Raji (cell line): Measurements from ENCODE around the gene SLC12A7.

Experiments used
- POLR2A ChIP-seq: IDR thresholded peaks from 2 replicates; pipeline ENCODE4 v1.6.1; 2011; ENCODE audit warnings: low read depth, low read length, control low read depth; ENCODE audit not compliant: insufficient read depth

SLC12A7 gene

DNA sequence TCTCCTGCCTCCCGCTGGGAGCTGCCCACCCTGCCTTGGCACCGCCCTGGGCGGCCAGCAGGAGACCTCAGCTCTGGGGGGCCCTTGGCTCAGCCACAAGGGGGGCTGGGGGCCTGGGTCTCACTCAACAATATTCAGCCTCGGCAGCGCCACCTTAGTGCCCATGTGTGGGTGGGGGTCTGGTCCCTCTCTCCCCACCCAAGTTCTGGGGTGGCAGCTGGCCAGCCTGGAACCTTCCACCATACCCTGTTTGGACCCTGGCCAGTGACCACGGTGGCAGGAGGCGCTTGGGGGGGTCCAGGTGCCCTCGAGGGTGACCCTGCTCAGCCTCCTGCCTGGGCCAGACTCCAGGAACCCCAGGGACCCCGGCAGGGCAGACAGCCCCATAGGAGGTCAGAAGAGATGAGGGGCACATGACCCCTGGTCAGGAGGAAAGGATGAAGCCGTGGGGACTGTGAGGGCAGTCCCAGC is 81.0 kb downstream of the SLC12A7 start:
- no peak for TF ChIP-seq POLR2A

DNA sequence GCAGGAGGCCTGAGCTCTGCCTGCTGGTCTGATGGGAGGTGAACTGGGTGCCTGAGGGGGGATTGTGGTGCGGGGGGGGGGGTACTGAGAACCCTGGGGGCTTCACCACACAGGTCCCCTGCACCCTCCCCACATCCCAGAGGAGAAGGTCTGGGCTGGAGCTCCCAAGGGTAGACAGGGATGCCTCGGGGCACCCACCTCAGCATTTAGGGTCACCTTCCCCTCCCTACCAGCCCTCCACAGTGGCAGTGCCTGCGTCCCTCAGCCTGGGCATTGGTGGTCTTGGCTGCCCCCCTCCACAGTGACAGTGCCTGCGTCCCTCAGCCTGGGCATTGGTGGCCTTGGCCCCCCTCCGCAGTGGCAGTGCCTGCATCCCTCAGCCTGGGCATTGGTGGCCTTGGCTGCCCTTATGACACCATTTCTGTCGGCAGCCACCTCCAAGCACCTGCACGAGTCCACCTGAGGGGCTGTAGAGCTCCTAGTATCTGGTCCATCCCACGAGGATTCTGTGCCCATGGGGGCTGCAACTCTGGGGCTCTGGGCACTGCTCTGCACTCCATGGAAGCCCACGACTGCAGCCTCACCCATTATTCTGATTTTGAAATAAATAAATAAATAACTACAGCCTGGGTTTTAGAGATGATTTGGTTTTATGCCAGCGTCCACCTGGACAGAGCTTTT is 81.8 kb downstream of the SLC12A7 start:
- TF ChIP-seq POLR2A: no peak

DNA sequence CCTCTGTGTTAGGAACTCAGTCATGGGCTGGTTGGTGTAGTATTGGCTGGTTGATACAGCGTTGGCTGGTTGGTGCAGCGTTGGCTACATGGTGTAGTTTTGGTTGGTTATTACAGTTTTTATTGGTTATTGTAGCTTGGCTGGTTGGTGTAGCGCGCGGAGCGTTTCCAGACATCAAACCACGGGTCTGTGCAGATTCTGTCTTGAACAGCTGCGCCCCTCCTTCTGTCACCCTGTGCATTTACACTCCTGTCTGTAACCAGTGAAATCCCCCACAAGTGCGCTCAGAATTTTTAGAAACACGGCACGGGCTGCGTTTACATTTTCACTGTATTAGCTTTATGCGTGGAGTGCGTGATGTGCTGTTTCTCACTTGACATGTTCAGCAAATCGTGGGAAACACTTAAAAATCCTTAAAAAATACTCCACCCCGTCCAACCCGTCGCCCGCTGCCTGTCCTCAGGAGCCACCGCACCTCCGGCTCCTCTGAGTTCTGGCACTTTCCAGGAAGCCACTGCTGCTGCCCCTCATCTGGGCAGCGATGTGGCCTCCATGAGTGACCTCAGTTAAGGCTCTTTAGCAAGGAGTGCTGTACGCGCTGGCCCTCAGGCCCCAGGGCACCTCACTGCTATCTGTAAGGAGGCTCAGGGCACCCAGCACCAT is 82.5 kb downstream of the SLC12A7 start:
- no peak for TF ChIP-seq POLR2A

DNA sequence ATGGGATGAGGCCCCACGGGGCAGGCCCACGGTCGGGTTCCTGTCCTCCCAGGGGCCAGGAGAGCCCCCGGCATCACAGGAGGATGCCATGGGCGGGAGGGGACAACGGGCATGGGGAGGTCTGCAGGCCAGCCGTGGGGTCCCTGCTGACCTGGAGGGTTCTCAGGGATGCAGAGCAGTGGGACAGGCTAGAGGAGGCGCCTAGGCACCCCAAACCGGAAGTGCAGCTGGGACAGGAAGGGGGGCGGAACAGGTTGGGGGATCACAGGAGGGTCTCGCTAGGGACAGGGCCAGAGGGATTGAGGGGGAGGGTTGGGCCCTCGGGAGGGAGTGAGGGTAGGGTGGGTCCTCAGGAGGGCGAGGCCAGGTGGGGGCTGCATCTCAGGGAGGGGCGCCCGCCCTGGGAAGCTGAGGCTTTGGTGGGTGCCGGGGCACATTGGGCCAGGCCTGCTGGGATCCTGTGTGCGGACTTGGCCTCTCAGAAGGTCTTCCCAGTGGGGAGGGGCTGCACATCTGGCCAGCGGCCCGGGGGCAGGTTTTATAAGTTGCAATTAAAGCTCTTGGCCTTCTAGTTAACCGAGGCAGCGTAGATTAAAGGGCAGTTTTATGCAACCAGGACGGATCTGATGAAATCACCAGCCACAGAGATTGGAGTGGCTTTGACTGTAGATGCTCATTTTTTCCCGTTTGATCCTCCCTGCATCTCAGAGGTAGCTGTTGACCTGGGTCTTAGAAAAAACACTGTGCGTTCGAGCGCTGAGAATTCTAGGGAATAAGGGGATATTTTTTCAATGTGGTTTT is 83.2 kb downstream of the SLC12A7 start:
- TF ChIP-seq POLR2A: no peak

DNA sequence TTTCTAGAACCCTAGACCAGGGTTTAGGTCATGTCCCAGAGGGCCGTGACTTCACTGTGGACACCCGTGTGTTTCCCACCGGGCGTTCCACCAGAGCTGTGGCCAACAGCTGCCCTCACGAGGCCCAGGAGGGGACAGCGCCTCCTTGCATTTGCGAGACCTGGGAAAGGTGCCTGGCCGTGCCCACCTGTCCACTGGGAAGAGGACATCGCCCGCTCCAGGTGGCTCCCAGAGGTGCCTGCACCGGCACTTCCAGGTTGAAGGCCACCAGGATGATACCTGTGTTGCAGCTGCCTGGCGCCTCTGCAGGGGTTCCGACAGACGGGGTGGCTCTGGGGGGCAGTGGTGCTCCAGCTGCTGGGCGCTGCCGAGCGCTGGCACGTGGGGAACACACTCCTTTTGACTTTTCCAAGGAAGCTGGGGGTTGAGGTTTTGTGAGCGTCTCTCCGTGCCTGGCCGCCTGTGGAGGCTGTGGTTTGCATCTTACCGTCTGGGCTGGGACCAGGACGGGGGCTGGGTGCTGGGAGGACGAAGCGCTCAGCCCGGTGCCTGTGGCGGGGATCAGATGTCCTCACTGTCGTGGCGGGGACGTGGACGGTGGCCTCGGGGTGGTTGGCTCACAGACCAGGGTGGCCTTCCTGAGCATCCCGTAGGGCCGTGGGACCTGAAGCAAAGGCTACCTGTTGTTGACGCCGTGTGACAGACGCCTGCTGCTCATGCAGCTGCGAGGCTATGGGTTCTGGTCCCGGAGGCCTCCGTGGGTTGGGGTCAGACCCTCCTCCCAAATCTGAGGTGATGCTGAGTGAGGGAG is 84.0 kb downstream of the SLC12A7 start:
- no peak for TF ChIP-seq POLR2A

DNA sequence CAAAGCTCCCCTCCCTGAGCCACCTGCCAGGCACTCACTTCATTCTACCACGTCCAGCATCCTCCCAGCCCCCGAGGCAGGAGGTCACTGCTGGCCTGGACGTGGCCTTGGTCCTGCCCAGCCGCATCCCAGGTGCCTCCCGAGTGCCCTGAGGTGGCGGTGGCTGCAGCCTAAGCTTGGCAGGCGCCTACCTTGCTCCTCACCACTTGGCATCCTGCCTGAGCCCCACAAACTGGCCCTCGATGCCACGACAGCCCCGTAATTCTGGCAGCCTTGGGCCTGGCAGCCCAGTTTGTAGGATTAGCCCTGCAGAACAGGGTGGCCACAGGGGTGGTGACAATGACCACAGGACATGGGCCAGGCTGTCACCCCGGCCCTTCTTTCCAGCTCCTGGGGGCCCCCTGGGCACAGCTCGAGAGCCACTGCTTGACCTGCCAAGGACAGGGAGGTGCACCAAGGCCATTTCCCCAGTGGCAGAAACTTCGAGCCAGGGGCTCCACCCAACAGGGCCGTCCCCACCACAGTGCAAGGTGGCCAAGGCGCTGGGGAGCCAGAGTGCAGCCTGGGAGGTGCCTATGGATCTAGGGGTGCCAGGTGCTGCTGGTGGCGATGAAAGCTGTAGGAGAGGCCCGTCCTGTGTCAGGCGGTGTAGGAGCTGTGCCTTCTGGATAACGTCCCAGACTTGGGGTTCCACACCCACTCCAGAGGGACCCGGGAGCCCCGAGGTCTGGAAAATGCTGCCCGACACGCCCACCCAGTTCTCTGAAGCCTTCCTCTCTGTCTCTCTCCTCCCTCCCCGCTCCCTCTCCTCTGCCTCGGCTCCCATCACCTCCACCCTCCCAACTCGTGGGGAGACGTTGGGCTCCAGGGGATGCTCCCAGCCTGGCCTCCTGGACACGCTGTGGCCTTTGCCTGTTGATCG is 84.9 kb downstream of the SLC12A7 start:
- no peak for TF ChIP-seq POLR2A

DNA sequence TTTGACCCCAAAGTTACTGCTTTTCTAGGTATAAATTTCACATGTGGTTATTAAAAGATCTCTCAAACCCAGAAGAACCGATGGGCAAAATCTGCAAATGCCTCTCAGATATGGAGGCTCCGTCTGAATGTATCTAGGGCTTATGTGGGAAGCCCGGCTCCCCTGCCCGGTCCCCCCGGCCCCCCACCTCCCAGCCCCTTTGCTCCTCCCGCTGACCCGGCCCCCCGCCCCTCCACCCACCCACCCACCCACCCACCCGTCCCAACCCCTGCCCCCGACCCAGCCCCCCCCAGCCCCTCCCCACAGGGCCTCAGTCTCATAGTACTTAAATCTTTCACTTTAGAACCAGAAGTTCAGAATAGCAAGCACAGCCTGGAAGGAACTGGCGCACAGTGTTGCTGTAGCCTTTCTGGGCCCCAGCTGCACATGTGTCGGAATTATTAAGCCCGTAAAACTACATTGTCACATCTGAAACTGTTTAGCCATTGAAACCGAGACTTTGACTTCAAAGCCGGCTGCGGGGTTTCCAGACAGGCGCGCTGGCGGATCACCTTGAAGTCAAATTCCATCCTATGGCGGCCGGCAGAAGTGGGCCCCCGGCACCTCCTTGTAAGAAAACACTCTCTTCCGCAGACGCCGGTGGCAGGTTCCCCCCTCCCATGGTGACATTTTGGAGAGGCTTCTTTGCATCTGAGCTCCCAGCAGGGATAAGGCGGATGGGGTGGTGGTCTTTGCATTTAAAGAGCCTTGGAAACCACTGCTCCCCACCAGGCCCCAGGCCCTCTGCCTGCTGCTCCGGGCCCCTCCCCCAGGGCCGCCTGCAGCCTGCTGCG is 90.5 kb downstream of the SLC12A7 start:
- TF ChIP-seq POLR2A: no peak

DNA sequence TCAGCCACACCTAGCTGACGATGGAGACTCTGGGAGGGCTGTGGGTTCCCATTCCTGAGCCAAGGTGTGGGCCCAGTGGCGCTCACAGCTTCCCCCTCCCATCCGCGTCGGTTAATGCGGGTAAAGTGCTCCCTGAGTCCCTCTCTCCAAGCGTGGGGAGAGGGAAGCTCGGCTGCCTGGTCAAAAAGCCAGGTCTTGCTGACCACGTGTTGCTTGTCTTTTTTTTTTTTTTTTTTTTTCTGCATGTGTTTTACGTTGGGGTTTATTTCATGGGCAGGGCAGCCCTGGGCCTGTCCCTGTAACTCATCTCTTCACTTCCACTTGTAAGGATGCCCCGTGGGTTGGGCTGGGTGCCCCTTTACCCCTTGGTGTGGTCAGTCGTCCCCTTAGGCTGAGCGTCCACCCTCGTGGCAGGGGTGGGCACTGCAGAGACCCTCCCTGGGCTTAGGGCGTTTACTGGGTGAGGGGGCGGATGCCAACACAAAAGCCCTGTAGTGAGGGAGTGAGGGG is 91.4 kb downstream of the SLC12A7 start:
- TF ChIP-seq POLR2A: no peak

DNA sequence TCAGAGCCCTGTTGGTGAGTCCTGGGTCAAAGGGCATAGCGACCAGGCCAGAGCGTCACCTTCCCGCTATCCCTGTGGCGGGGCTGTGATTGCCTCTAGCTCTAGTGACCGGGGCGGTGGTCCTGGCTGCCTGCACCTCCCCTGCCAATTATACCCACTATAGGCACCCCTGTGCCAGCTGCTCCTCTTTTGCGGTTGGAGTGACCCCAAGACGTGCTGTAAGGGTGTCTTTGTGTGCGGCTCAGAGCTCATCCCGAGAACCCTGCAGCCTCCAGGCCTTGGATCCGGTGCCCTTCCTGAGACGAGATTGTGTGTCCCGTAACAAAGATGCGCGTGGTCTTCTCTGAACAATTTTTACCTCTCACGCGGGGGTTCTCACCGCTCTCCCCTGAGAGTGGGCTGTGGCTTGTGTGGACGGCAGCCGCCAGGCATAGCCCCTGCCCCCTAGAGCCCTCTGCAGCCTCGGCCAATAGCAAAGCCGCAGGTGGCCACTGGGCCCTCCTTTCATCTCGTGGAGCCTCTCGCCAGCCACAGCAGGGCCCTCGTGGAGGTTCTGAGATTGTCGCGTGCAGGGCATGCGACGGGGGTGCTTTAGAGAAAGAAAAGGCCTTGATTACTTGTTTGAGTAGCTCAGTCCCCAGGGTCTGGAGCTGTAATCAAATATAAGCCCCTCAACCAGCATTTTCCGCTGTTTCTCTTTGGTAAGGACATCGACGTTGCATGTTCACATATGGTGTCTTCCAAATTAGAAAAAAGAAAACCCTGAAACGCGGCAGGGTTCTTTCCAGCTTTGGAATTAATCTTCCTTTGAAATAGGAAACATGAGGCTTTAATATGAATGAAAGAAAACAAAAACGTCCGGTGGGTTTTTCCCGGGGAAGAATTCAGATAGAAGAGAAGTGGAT is 92.6 kb downstream of the SLC12A7 start:
- TF ChIP-seq POLR2A: no peak

DNA sequence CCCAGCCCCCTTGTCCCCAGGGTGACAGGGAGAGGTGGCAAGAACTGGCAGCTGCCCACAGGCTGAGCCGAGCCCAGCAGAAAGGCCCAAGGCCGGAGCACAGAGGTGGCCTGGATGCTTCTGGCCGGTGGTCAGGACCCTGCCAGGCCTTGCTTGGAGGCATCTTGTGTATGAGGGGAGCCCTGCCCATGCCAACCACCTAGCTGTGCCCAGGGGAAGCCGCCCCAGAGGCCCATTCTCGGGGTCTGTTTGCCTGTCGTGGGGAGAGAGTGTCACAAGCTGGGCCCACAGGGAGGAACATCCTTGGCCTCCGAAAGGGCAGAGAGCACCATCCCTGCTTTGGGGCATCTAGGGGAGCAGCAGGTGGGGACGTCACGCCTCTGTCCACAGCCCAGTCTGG is 93.3 kb downstream of the SLC12A7 start:
- no peak for TF ChIP-seq POLR2A

DNA sequence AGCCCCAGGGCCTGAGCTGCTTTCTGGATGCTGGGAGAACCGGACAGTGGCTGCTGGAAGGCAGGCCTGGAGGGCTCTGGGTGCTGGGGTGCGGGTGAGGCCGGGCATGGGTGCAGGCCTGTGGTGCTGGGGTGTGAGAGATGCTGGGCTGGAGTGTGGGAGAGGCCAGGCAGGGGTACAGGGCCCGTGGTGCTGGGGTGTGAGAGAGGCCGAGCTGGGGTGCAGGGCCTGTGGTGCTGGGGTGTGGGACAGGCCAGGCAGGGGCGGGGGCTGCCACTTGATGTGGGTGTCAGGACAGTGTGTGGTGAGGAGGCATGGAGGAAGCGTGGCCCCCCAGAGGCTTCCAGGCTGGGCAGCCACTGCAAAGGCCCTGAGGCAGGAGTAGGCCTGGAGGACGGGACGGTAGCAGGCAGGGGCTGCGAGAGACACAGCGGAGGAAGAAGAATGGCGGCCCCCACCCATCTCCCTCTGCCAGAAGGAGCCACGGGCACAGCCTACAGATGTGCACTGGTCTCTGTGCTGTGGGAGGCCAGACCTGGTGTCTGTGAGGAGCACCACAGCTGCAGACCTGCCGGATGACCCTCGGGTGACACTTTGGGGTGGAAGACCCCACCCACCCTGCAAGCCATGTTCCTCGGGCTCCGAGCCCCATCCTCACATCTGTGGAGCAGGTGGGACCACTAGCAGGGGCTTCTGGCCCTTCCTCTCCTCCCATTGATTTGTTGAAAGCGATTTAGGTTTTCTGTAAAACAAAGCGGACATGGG is 94.0 kb downstream of the SLC12A7 start:
- no peak for TF ChIP-seq POLR2A
